K562 (cell line): ENCODE results near the gene PROK2.

ENCODE experiments used
- EGR1 ChIP-seq: fragments of 450-650 bp; conservative IDR thresholded peaks from 2 replicates; pipeline ENCODE4 v1.6.1; 2017; ENCODE audit warnings: mild to moderate bottlenecking
- TF ChIP-seq, protein P1 (sequence below): sonication (generic); formaldehyde crosslinking; IDR thresholded peaks from 2 replicates; pipeline ENCODE4 v1.8.1; 2022; ENCODE audit warnings: missing genetic modification reagents

DNA sequence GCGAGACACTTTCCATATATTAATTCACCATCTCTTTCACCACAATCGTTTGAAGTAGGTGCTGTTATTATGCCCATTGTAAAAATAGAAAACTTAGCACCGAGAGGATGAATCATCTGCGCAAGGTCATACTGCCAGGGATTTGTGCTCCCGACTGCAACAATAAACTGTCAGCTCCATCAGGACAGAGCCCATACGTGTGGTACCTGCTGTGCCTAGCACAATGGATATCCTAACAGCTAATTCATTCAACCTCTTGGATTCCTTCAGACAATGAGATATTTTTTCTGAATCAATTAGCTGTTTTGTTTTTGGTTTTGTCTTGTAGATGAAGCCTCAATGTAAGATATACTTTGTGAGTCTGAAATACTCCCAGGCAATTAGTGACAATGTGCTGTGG is 32.3 kb upstream of the PROK2 start:
- TF ChIP-seq EGR1: no peak
- TF ChIP-seq, protein P1, sequence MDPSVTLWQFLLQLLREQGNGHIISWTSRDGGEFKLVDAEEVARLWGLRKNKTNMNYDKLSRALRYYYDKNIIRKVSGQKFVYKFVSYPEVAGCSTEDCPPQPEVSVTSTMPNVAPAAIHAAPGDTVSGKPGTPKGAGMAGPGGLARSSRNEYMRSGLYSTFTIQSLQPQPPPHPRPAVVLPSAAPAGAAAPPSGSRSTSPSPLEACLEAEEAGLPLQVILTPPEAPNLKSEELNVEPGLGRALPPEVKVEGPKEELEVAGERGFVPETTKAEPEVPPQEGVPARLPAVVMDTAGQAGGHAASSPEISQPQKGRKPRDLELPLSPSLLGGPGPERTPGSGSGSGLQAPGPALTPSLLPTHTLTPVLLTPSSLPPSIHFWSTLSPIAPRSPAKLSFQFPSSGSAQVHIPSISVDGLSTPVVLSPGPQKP (CRISPR knock-in tag): no peak
